Activated CD4-positive, alpha-beta T cell treated with anti-CD3 and anti-CD28 coated beads, Interleukin-2, amount 50 U/mL, for 48 hours (primary cell): Measurements from ENCODE around the gene UBIAD1.
"Not testable (repeated sequence)": the region's sequence is repeated elsewhere in the genome, so short reads cannot be mapped to it uniquely, and the experiment has no call there.

Experiments
- DNase-seq, 2 experiments: peaks; one replicate each; pipeline ENCODE4 v3.0.0-alpha.2; 2020

Gene UBIAD1, protein sequence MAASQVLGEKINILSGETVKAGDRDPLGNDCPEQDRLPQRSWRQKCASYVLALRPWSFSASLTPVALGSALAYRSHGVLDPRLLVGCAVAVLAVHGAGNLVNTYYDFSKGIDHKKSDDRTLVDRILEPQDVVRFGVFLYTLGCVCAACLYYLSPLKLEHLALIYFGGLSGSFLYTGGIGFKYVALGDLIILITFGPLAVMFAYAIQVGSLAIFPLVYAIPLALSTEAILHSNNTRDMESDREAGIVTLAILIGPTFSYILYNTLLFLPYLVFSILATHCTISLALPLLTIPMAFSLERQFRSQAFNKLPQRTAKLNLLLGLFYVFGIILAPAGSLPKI

DNA sequence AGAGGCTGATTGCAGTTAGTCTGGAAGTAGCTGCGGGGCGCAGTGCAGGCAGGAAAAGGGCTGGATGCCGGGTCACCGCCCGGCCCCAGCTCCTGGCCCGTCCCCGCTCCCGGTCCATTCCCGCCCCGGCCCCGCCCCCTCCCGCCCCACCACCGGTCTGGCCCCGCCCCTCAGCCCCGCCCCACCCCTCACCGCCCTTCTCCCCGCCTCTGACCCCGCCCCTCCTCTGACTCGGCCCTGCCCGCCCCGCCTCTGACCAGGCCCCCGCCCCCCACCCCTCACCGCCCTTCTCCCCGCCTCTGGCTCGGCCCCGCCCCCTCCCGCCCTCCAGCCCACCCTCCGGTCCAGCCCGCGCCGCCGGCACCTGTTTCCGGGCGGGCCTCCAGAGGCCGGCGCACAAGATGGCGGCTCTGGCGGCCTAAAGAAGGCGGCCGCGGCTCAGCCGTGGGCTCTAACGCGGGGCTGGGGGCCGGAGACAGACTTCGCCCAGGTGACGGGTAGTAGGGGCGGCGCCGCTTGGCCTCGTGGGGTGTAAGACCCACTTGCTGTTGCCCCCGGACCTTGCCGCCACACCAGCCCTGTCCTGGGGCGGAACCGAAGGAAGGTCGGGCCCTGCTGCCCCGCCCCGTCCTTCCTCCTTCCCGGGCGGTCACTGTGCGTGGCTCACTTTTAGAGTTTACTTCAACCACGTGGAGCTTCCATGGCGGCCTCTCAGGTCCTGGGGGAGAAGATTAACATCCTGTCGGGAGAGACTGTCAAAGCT is at the start of gene UBIAD1:
TSS of gene UBIAD1 (plus strand) at position 367 of the 763 bp plus-strand sequence. CDS start at position 701, 334 bp downstream.
- peak; percentile 81 to 83 for DNase-seq

DNA sequence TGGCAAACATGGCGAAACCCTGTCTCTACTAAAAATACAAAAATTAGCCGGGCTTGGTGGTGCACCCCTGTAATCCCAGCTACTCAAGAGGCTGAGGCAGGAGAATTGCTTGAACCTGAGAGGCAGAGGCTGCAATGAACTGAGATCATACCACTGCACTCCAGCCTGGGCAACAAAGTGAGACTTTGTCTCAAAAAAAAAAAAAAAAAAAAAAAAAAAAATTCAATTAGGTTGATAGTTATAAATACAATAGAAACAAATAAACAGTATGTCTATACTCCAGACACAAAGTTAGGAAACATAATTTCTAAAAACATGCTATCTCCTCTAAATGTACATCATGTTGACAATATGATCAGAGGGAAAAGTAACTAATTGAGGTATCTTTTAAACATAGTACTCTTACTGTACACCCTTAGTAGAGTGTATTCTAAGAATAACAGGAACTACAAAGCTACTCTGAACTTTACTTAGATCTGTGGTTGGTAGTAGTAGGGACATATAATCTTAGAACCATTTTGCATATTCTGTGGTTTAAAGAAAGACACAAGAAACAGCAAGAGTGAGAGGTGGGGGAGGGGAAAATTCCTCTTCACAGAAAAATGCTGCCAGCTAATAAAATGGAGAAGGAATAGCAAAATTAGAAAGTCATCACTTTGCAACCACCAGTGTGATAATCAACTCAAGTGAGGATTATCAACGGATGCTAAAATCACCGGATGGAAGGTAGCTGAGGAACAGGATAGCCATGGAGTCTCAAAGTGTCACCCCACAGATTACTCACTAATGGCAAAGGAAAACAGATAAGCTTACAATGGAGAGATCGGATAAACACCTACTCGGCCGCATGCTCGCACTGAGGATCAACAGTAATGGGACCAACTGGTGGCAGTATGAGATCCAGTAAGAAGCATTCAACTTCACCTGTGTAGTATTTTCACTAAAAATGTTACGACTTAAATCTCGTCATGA is 45.6 kb upstream of the UBIAD1 start:
- no peak for DNase-seq

- no peak for DNase-seq
Measured at GRCh38 chr1:11229203-11229602, 43.8 kb upstream of the UBIAD1 start.

GRCh38 chr1:11233208-11233607 is 39.8 kb upstream of the UBIAD1 start:
- no peak for DNase-seq

- DNase-seq = no peak
Measured at GRCh38 chr1:11237356-11237755, 35.6 kb upstream of the UBIAD1 start.

- DNase-seq = no peak
Measured at GRCh38 chr1:11238311-11238710, 34.7 kb upstream of the UBIAD1 start.

DNA sequence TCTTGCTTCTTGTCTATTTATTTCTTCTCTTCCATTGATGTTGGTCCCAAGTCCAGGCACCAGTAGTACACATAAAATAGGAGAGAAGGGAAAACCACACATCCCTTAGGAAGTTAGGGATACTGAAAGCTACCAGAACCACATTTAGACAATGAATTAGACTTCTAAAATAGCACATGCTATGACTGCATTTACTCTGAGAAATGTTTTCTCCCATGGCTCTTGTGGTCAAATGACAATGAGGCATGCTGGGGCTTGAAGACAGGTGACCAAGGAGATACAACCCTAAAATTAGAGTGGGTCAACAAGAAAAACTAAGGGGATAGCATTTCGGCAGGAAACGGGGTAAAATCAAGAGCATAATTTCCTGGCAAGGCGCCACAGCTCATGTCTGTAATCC is 27.8 kb upstream of the UBIAD1 start:
- no peak for DNase-seq

DNA sequence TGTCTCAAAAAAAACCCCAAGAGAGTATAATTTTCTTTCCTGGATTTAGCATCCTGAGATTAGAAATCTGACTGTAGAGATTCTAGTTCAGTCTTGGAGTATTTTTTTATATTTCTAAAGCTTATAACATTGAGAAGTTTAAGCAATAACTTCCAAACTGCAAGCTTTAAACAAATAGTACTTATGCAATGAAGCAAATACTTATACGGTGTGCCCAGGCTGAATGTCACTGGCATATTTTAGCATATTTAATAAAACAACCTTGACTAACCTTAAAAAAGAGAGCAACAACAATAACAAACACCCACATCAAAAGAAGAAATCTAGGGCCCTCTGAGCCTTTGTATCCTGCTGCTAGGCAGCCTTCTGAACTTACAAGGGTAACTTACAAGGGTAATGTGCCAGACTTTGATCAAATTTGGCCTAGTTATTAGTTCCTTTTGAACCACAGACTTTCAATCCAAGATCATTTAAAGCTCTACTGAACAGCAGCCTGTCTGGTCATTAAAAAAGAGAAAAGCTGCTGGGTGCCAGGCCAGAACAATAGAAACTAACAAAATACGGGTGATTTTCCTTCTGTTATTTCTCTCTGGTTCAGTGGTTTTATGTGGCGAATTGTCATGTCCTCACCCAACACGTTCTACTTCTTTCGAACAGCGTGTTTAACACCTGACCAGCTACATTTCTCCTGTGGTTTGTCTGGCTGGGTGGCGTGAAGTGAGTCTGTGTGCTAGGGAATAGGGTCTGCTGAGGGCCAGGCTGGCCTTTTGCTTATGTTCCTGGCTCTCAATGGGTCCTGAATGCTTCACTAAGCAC is 26.9 kb upstream of the UBIAD1 start:
- DNase-seq = no peak

GRCh38 chr1:11248169-11248568 is 24.8 kb upstream of the UBIAD1 start:
- no peak for DNase-seq

GRCh38 chr1:11252538-11252937 is 20.5 kb upstream of the UBIAD1 start:
- DNase-seq = no peak

- no peak for DNase-seq
Measured at GRCh38 chr1:11253226-11253625, 19.8 kb upstream of the UBIAD1 start.

- no peak for DNase-seq
Measured at GRCh38 chr1:11256299-11256698, 16.7 kb upstream of the UBIAD1 start.

DNA sequence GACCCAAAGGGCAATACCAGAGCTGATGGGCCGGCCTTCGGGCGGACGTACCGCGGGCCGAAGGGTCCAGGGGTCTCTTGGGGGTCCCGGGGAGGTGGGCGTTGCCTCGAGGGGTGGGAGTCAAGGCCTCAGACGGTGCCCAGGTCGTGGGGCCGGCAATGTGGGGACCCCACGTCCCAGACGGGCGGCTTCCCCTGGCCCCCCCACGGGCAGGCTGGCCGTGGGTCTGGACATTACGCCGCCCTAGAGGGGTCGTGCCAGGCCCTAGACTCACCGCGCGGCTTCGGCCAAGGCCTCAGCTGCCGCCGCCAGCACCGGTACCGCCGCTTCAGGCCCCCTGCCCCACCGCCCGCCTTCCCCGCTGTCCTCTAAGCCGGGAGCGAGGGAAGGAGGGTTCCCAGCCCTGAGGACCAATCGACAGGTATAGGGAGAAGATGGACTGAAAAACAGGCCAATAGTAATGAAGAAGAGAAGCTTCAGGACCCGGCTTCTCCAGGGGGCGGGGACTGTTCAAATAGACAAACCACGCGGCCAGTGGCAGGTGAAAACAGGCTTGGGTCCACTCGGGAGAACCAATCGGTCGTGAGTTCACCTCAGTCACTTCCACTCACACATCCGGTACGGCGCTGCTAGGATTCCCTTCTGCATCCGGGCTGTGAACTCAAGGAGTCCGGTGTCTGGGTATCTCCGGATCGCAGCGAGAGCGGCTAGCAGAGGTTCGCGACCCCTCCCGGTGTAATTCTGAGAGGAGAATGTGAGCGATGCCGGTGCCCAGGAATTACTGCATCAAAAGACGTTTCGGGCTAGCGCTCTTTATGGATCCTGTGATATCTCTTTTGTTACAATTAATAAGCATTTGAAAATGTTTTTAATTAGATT is 10.6 kb upstream of the UBIAD1 start, which contains the start of gene MTOR:
TSS of gene MTOR (minus strand) at position 381 of the 879 bp plus-strand sequence. CDS start 3,142 bp downstream, outside the sequence.
- peak; percentile 96 to 97 for DNase-seq

DNA sequence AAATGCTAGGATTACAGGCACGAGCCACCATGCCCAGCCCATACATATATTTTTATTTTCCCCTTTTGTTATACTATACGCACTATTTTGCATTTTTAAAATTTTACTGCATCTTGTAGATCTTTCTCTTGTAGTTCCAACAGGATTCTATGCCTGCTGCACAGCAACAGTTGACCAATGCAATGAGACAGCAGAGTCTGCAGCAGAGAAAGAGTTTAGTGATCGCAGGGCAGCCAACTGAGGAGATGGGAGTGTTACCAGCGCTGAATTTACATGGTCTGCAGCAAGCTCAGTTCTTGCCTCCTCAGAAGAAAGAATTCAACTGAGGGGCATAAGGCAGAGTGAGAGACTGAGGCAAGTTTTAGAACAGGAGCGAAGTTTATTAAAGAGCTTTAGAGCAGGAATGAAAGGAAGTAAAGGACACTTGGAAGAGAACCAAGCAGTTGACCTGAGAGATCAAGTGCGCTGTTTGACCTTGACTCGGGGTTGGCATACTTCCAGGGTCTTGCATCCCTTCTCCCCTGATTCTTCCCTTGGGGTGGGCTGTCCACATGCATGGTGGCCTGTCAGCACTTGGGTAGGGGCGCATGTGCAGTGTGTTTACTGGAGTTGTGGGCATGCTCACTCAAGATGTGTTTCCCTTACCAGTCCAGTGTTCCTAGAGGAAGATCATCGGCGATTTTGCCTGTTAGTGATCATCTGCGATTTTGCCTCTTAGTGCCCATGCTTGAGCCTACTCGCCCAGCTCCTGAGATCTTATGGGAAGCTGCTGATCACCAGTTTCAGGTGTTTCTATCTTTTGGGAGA is 6.5 kb upstream of the UBIAD1 start:
- DNase-seq = no peak

- not testable (repeated sequence) for DNase-seq
Measured at GRCh38 chr1:11267350-11268337, 5.4 kb upstream of the UBIAD1 start.

DNA sequence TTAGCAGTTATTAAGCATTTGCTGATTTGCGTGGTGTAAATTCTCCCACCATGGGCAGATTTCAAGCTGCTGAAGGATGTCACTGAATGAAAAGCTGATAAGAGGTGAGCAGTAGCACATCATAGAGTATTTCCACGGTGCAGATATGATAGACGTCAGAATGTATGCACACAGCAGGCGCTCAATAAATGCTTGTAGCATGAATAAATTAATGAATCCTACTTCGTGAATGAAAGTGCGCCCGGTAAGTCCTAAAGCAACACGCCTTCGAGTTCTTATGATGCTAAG is 510 bp upstream of the UBIAD1 start:
- DNase-seq = no peak

DNA sequence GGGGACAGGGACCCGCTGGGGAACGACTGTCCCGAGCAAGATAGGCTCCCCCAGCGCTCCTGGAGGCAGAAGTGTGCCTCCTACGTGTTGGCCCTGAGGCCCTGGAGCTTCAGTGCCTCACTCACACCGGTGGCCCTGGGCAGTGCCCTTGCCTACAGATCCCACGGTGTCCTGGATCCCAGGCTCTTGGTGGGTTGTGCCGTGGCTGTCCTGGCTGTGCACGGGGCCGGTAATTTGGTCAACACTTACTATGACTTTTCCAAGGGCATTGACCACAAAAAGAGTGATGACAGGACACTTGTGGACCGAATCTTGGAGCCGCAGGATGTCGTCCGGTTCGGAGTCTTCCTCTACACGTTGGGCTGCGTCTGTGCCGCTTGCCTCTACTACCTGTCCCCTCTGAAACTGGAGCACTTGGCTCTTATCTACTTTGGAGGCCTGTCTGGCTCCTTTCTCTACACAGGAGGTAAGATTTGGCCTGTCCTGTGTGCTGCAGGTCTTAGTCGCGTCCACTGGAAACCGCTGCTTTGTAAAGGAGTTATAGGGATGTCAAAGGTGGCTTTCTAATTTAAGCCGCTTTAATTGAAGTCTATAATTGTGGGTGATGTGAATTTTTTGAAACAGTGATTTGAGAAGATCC is 717 bp downstream of the UBIAD1 start:
- DNase-seq = no peak

- no peak for DNase-seq
Measured at GRCh38 chr1:11279152-11279551, 6.2 kb downstream of the UBIAD1 start.

GRCh38 chr1:11279630-11280029 is 6.6 kb downstream of the UBIAD1 start:
- no peak for DNase-seq
